ENCODE measurements around the gene CDC45. TPM values are rescaled to one million over a fixed set of nuclear protein-coding genes. Genes with fewer than 3 reads are reported as not detected.

Gene CDC45
- total RNA-seq, 4 donors from 2014 or later, result 0.34 TPM; not detected in 3

GRCh38 chr22:19530751-19531150 is 51.0 kb downstream of the CDC45 start:
- TF ChIP-seq CTCF (IDR thresholded peaks at IDR 0.05; ENCODE audit: low read depth), result no peak

GRCh38 chr22:19533049-19533626 is 53.4 kb downstream of the CDC45 start:
- no peak for TF ChIP-seq CTCF (IDR thresholded peaks at IDR 0.05; ENCODE audit: low read depth)

GRCh38 chr22:19533857-19534256 is 54.1 kb downstream of the CDC45 start:
- TF ChIP-seq CTCF (IDR thresholded peaks at IDR 0.05; ENCODE audit: low read depth), result no peak

GRCh38 chr22:19535001-19535400 is 55.3 kb downstream of the CDC45 start:
- TF ChIP-seq CTCF (IDR thresholded peaks at IDR 0.05; ENCODE audit: low read depth), result no peak

- no peak for TF ChIP-seq CTCF (IDR thresholded peaks at IDR 0.05; ENCODE audit: low read depth)
Observed at GRCh38 chr22:19536564-19536963, 56.8 kb downstream of the CDC45 start.

- no peak for TF ChIP-seq CTCF (IDR thresholded peaks at IDR 0.05; ENCODE audit: low read depth)
Observed at GRCh38 chr22:19537941-19538488, 58.3 kb downstream of the CDC45 start.

- TF ChIP-seq CTCF (IDR thresholded peaks at IDR 0.05; ENCODE audit: low read depth), result no peak
Observed at GRCh38 chr22:19540394-19540793, 60.7 kb downstream of the CDC45 start.
